ENCODE measurements around the gene DCDC1. TPM values are rescaled to one million over a fixed set of nuclear protein-coding genes. Genes with fewer than 3 reads are reported as not detected.

The DCDC1 gene
- polyA plus RNA-seq, 3 donors from 2014 or later: not detected

GRCh38 chr11:31240340-31240904, 129.1 kb downstream of the DCDC1 start:
- no peaks in the 10 kb centered on the region for H3K4me1 Mint-ChIP-seq
- H3K27ac Mint-ChIP-seq: no peak overlapping the region
- peaks cover 0 to 2% (median 0%) of the 10 kb centered on the region in 3 donors for H3K27me3 Mint-ChIP-seq (ENCODE audit: low read depth in 3 of 3)
- H3K4me3 Mint-ChIP-seq: no peak overlapping the region
- H3K36me3 Mint-ChIP-seq: no peaks in the 10 kb centered on the region
- peaks cover 0 to 2% (median 0%) of the 10 kb centered on the region in 6 donors for H3K9me3 Mint-ChIP-seq
- DNase-seq: no peak

GRCh38 chr11:31237819-31238760, 131.4 kb downstream of the DCDC1 start:
- no peak for DNase-seq
- Mint-ChIP-seq H3K36me3 (no peaks in the 10 kb centered on the region), H3K27me3 (ENCODE audit: low read depth in 3 of 3) (no peaks in the 10 kb centered on the region), H3K4me1 (no peaks in the 10 kb centered on the region), H3K9me3 (peaks cover 0 to 2% (median 0%) of the 10 kb centered on the region in 6 donors), H3K27ac (no peak overlapping the region), H3K4me3 (no peak overlapping the region)

- H3K4me1 Mint-ChIP-seq: no peaks in the 10 kb centered on the region
- H3K9me3 Mint-ChIP-seq: peaks cover 0 to 2% (median 0%) of the 10 kb centered on the region in 6 donors
- no peak overlapping the region for H3K27ac Mint-ChIP-seq
- no peaks in the 10 kb centered on the region for H3K27me3 Mint-ChIP-seq (ENCODE audit: low read depth in 3 of 3)
- H3K4me3 Mint-ChIP-seq: no peak overlapping the region
- H3K36me3 Mint-ChIP-seq: no peaks in the 10 kb centered on the region
- DNase-seq: no peak
These were observed 133.4 kb downstream of the DCDC1 start for GRCh38 chr11:31236143-31236542.

GRCh38 chr11:31233425-31233824, 136.1 kb downstream of the DCDC1 start:
- DNase-seq: no peak
- no peaks in the 10 kb centered on the region for H3K4me1 Mint-ChIP-seq
- peaks cover 0 to 2% (median 0%) of the 10 kb centered on the region in 3 donors for H3K27me3 Mint-ChIP-seq (ENCODE audit: low read depth in 3 of 3)
- H3K9me3 Mint-ChIP-seq: peaks cover 0 to 2% (median 0%) of the 10 kb centered on the region in 6 donors
- no peak overlapping the region for H3K4me3 Mint-ChIP-seq
- H3K36me3 Mint-ChIP-seq: no peaks in the 10 kb centered on the region
- H3K27ac Mint-ChIP-seq: no peak overlapping the region

GRCh38 chr11:31231601-31232000, 137.9 kb downstream of the DCDC1 start:
- DNase-seq: no peak
- no peak overlapping the region for H3K4me3 Mint-ChIP-seq
- no peaks in the 10 kb centered on the region for H3K4me1 Mint-ChIP-seq
- no peak overlapping the region for H3K27ac Mint-ChIP-seq
- peaks cover 0 to 2% (median under 1%) of the 10 kb centered on the region in 3 donors for H3K27me3 Mint-ChIP-seq (ENCODE audit: low read depth in 3 of 3)
- peaks cover 0 to 5% (median 0%) of the 10 kb centered on the region in 6 donors for H3K9me3 Mint-ChIP-seq
- H3K36me3 Mint-ChIP-seq: no peaks in the 10 kb centered on the region

GRCh38 chr11:31218847-31219246, 150.7 kb downstream of the DCDC1 start:
- peaks cover 0 to 1% (median 0%) of the 10 kb centered on the region in 3 donors for H3K27me3 Mint-ChIP-seq (ENCODE audit: low read depth in 3 of 3)
- no peak overlapping the region for H3K4me3 Mint-ChIP-seq
- H3K27ac Mint-ChIP-seq: no peak overlapping the region
- H3K4me1 Mint-ChIP-seq: no peaks in the 10 kb centered on the region
- peaks cover 0 to 1% (median 0%) of the 10 kb centered on the region in 6 donors for H3K9me3 Mint-ChIP-seq
- DNase-seq: no peak
- H3K36me3 Mint-ChIP-seq: no peaks in the 10 kb centered on the region

GRCh38 chr11:31214372-31214771, 155.2 kb downstream of the DCDC1 start:
- Mint-ChIP-seq H3K4me1 (no peaks in the 10 kb centered on the region), H3K4me3 (no peak overlapping the region), H3K9me3 (peaks cover 0 to 8% (median 0%) of the 10 kb centered on the region in 6 donors), H3K27ac (no peak overlapping the region), H3K27me3 (ENCODE audit: low read depth in 3 of 3) (no peaks in the 10 kb centered on the region), H3K36me3 (no peaks in the 10 kb centered on the region)
- no peak for DNase-seq

GRCh38 chr11:31199378-31199777, 170.2 kb downstream of the DCDC1 start:
- peaks cover 0 to 3% (median 0%) of the 10 kb centered on the region in 6 donors for H3K9me3 Mint-ChIP-seq
- H3K27ac Mint-ChIP-seq: no peak overlapping the region
- no peaks in the 10 kb centered on the region for H3K4me1 Mint-ChIP-seq
- no peak overlapping the region for H3K4me3 Mint-ChIP-seq
- DNase-seq: no peak
- no peaks in the 10 kb centered on the region for H3K27me3 Mint-ChIP-seq (ENCODE audit: low read depth in 3 of 3)
- H3K36me3 Mint-ChIP-seq: no peaks in the 10 kb centered on the region

- no peak for DNase-seq
- H3K27me3 Mint-ChIP-seq (ENCODE audit: low read depth in 3 of 3): no peaks in the 10 kb centered on the region
- H3K4me1 Mint-ChIP-seq: no peaks in the 10 kb centered on the region
- peaks cover 0 to 6% (median 0%) of the 10 kb centered on the region in 3 donors for H3K36me3 Mint-ChIP-seq
- no peak overlapping the region for H3K4me3 Mint-ChIP-seq
- H3K9me3 Mint-ChIP-seq: peaks cover 3 to 26% (median 13%) of the 10 kb centered on the region in 6 donors
- H3K27ac Mint-ChIP-seq: no peak overlapping the region
These were observed 195.4 kb downstream of the DCDC1 start for GRCh38 chr11:31173926-31174680.

- Mint-ChIP-seq H3K27me3 (ENCODE audit: low read depth in 3 of 3) (peaks cover 0 to 3% (median 0%) of the 10 kb centered on the region in 3 donors), H3K4me3 (no peak overlapping the region), H3K4me1 (no peaks in the 10 kb centered on the region), H3K27ac (no peak overlapping the region), H3K9me3 (peaks cover 0 to 3% (median 0%) of the 10 kb centered on the region in 6 donors), H3K36me3 (no peaks in the 10 kb centered on the region)
- DNase-seq: no peak
These were observed 208.8 kb downstream of the DCDC1 start for GRCh38 chr11:31160504-31161422.

- Mint-ChIP-seq H3K27ac (no peak overlapping the region), H3K36me3 (no peaks in the 10 kb centered on the region), H3K27me3 (ENCODE audit: low read depth in 3 of 3) (peaks cover 0 to 2% (median 1%) of the 10 kb centered on the region in 3 donors), H3K9me3 (peaks cover 2 to 14% (median 8%) of the 10 kb centered on the region in 6 donors), H3K4me1 (no peaks in the 10 kb centered on the region), H3K4me3 (no peak overlapping the region)
- DNase-seq: no peak
These were observed 218.7 kb downstream of the DCDC1 start for GRCh38 chr11:31150841-31151240.

GRCh38 chr11:31150011-31150410, 219.5 kb downstream of the DCDC1 start:
- Mint-ChIP-seq H3K27ac (no peak overlapping the region), H3K36me3 (no peaks in the 10 kb centered on the region), H3K27me3 (ENCODE audit: low read depth in 3 of 3) (peaks cover 0 to 2% (median 0%) of the 10 kb centered on the region in 3 donors), H3K4me1 (no peaks in the 10 kb centered on the region), H3K4me3 (no peak overlapping the region), H3K9me3 (peaks cover 2 to 16% (median 9%) of the 10 kb centered on the region in 6 donors)
- DNase-seq: no peak

GRCh38 chr11:31141789-31142188, 227.8 kb downstream of the DCDC1 start:
- H3K4me1 Mint-ChIP-seq: no peaks in the 10 kb centered on the region
- H3K9me3 Mint-ChIP-seq: peaks cover 0 to 12% (median 2%) of the 10 kb centered on the region in 6 donors
- no peaks in the 10 kb centered on the region for H3K27me3 Mint-ChIP-seq (ENCODE audit: low read depth in 3 of 3)
- no peak overlapping the region for H3K4me3 Mint-ChIP-seq
- no peak overlapping the region for H3K27ac Mint-ChIP-seq
- no peak for DNase-seq
- no peaks in the 10 kb centered on the region for H3K36me3 Mint-ChIP-seq
